ENCODE results near the gene FSD1L. TPM values are rescaled to one million over a fixed set of nuclear protein-coding genes. Genes with fewer than 3 reads are reported as not detected.

The FSD1L gene
- total and polyA plus RNA-seq, 2 experiments from 2014 or later, result 5.2 to 7.1 TPM

DNA sequence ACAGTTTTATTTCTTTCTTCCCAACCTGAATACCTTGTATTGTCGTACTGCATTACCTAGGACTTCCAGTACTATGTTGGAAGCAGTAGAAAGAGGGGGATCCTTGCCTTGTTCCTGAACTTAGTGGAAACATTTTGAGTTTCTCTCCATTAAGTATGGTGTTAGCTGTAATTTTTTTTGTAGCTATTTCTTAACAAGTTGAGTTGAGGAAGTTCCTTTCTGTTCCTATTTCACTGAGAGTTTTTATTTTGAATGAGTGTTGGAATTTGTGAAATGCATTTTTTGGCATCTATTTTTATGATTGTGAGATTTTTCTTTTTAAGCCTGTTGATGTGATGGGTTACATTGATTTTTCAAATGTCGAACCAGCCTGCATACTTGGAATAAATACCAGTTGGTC is 49.0 kb downstream of the FSD1L start:
- no peaks in the 10 kb centered on the region for H3K27me3 Mint-ChIP-seq (ENCODE audit: insufficient read depth, low read depth, poor library complexity)
- peaks cover 25% of the 10 kb centered on the region for H3K9me3 Mint-ChIP-seq
- Histone ChIP-seq H3K4me1 (ENCODE audit: insufficient read depth) (no peaks in the 10 kb centered on the region), H3K27me3 (ENCODE audit: insufficient read depth) (no peaks in the 10 kb centered on the region), H3K9me2 (ENCODE audit: insufficient read depth) (no peaks in the 10 kb centered on the region), H3K4me2 (no peak overlapping the region), H3K27ac (ENCODE audit: low read depth) (no peak overlapping the region), H2AFZ (no peak overlapping the region), H4K20me1 (replicated peaks; ENCODE audit: insufficient read depth) (no peaks in the 10 kb centered on the region), H3K4me3 (no peak overlapping the region), H3K36me3 (ENCODE audit: insufficient read depth) (no peaks in the 10 kb centered on the region), H3K79me2 (replicated peaks; ENCODE audit: insufficient read depth) (peaks cover 16% of the 10 kb centered on the region), H3F3A (replicated peaks; ENCODE audit: low read depth) (no peaks in the 10 kb centered on the region)
- no peak for ATAC-seq
- no peak for TF ChIP-seq POLR2AphosphoS5 (IDR thresholded peaks at IDR 0.05; ENCODE audit: low read depth)
- TF ChIP-seq JUNB (IDR thresholded peaks at IDR 0.05; ENCODE audit: unreplicated experiment), result no peak
- TF ChIP-seq ZNF331 (CRISPR knock-in tag; IDR thresholded peaks at IDR 0.05; ENCODE audit: low read depth), result no peak
- TF ChIP-seq, protein P1, sequence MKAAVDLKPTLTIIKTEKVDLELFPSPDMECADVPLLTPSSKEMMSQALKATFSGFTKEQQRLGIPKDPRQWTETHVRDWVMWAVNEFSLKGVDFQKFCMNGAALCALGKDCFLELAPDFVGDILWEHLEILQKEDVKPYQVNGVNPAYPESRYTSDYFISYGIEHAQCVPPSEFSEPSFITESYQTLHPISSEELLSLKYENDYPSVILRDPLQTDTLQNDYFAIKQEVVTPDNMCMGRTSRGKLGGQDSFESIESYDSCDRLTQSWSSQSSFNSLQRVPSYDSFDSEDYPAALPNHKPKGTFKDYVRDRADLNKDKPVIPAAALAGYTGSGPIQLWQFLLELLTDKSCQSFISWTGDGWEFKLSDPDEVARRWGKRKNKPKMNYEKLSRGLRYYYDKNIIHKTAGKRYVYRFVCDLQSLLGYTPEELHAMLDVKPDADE (IDR thresholded peaks at IDR 0.05), result no peak
- no peak for TF ChIP-seq EZH2 (IDR thresholded peaks at IDR 0.05; ENCODE audit: low read depth, unreplicated experiment)
- TF ChIP-seq NANOG (IDR thresholded peaks at IDR 0.05; ENCODE audit: borderline replicate concordance), result no peak
- TF ChIP-seq, protein P2, sequence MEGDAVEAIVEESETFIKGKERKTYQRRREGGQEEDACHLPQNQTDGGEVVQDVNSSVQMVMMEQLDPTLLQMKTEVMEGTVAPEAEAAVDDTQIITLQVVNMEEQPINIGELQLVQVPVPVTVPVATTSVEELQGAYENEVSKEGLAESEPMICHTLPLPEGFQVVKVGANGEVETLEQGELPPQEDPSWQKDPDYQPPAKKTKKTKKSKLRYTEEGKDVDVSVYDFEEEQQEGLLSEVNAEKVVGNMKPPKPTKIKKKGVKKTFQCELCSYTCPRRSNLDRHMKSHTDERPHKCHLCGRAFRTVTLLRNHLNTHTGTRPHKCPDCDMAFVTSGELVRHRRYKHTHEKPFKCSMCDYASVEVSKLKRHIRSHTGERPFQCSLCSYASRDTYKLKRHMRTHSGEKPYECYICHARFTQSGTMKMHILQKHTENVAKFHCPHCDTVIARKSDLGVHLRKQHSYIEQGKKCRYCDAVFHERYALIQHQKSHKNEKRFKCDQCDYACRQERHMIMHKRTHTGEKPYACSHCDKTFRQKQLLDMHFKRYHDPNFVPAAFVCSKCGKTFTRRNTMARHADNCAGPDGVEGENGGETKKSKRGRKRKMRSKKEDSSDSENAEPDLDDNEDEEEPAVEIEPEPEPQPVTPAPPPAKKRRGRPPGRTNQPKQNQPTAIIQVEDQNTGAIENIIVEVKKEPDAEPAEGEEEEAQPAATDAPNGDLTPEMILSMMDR (conservative IDR thresholded peaks at IDR 0.05; ENCODE audit: low read depth in 2 of 2), result no peak
- no peak for TF ChIP-seq CREB1 (CRISPR knock-in tag; IDR thresholded peaks at IDR 0.05; ENCODE audit: low read depth)
- peaks cover 42% of the 10 kb centered on the region for H3K36me3 Mint-ChIP-seq (ENCODE audit: low read depth)
- H3K4me3 Mint-ChIP-seq, result no peak overlapping the region
- no peak for DNase-seq (ENCODE audit: low spot score)
- H3K27ac Mint-ChIP-seq, result no peak overlapping the region
- H3K4me1 Mint-ChIP-seq, result peaks cover 4% of the 10 kb centered on the region; the same call in 1 of the 3 replicates

- H3K27ac Mint-ChIP-seq, result no peak overlapping the region
- no peak overlapping the region for H2AFZ ChIP-seq
- TF ChIP-seq, protein P3, sequence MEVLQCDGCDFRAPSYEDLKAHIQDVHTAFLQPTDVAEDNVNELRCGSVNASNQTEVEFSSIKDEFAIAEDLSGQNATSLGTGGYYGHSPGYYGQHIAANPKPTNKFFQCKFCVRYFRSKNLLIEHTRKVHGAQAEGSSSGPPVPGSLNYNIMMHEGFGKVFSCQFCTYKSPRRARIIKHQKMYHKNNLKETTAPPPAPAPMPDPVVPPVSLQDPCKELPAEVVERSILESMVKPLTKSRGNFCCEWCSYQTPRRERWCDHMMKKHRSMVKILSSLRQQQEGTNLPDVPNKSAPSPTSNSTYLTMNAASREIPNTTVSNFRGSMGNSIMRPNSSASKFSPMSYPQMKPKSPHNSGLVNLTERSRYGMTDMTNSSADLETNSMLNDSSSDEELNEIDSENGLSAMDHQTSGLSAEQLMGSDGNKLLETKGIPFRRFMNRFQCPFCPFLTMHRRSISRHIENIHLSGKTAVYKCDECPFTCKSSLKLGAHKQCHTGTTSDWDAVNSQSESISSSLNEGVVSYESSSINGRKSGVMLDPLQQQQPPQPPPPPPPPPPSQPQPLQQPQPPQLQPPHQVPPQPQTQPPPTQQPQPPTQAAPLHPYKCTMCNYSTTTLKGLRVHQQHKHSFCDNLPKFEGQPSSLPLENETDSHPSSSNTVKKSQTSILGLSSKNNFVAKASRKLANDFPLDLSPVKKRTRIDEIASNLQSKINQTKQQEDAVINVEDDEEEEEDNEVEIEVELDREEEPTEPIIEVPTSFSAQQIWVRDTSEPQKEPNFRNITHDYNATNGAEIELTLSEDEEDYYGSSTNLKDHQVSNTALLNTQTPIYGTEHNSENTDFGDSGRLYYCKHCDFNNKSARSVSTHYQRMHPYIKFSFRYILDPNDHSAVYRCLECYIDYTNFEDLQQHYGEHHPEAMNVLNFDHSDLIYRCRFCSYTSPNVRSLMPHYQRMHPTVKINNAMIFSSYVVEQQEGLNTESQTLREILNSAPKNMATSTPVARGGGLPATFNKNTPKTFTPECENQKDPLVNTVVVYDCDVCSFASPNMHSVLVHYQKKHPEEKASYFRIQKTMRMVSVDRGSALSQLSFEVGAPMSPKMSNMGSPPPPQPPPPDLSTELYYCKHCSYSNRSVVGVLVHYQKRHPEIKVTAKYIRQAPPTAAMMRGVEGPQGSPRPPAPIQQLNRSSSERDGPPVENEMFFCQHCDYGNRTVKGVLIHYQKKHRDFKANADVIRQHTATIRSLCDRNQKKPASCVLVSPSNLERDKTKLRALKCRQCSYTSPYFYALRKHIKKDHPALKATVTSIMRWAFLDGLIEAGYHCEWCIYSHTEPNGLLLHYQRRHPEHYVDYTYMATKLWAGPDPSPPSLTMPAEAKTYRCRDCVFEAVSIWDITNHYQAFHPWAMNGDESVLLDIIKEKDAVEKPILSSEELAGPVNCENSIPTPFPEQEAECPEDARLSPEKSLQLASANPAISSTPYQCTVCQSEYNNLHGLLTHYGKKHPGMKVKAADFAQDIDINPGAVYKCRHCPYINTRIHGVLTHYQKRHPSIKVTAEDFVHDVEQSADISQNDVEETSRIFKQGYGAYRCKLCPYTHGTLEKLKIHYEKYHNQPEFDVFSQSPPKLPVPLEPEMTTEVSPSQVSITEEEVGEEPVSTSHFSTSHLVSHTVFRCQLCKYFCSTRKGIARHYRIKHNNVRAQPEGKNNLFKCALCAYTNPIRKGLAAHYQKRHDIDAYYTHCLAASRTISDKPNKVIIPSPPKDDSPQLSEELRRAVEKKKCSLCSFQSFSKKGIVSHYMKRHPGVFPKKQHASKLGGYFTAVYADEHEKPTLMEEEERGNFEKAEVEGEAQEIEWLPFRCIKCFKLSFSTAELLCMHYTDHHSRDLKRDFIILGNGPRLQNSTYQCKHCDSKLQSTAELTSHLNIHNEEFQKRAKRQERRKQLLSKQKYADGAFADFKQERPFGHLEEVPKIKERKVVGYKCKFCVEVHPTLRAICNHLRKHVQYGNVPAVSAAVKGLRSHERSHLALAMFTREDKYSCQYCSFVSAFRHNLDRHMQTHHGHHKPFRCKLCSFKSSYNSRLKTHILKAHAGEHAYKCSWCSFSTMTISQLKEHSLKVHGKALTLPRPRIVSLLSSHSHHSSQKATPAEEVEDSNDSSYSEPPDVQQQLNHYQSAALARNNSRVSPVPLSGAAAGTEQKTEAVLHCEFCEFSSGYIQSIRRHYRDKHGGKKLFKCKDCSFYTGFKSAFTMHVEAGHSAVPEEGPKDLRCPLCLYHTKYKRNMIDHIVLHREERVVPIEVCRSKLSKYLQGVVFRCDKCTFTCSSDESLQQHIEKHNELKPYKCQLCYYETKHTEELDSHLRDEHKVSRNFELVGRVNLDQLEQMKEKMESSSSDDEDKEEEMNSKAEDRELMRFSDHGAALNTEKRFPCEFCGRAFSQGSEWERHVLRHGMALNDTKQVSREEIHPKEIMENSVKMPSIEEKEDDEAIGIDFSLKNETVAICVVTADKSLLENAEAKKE (CRISPR knock-in tag; IDR thresholded peaks at IDR 0.05), result no peak
- TF ChIP-seq CREB1 (CRISPR knock-in tag; IDR thresholded peaks at IDR 0.05; ENCODE audit: low read depth) (no peak), EZH2phosphoT487 (IDR thresholded peaks at IDR 0.05; ENCODE audit: unreplicated experiment) (no peak)
- TF ChIP-seq, protein P2 (conservative IDR thresholded peaks at IDR 0.05; ENCODE audit: low read depth in 2 of 2), result no peak
Measured at GRCh38 chr9:105497704-105498103, 49.9 kb downstream of the FSD1L start.

More at GRCh38 chr9:105497704-105498103, 49.9 kb downstream of the FSD1L start:
- Histone ChIP-seq H3K9me2 (ENCODE audit: insufficient read depth) (no peaks in the 10 kb centered on the region), H3K36me3 (ENCODE audit: insufficient read depth) (no peaks in the 10 kb centered on the region), H3K4me2 (no peak overlapping the region), H4K20me1 (replicated peaks; ENCODE audit: insufficient read depth) (no peaks in the 10 kb centered on the region), H3K79me2 (replicated peaks; ENCODE audit: insufficient read depth) (peaks cover 9% of the 10 kb centered on the region), H3F3A (replicated peaks; ENCODE audit: low read depth) (no peaks in the 10 kb centered on the region), H3K4me3 (no peak overlapping the region), H3K27me3 (ENCODE audit: insufficient read depth) (no peaks in the 10 kb centered on the region), H3K27ac (ENCODE audit: low read depth) (no peak overlapping the region), H3K4me1 (ENCODE audit: insufficient read depth) (no peaks in the 10 kb centered on the region)
- ATAC-seq (no peak), DNase-seq (ENCODE audit: low spot score) (no peak)
- Mint-ChIP-seq H3K4me3 (no peak overlapping the region), H3K9me3 (peaks cover 25% of the 10 kb centered on the region), H3K36me3 (ENCODE audit: low read depth) (peaks cover 33% of the 10 kb centered on the region), H3K4me1 (peaks cover 4% of the 10 kb centered on the region; the same call in 1 of the 3 replicates), H3K27me3 (ENCODE audit: insufficient read depth, low read depth, poor library complexity) (no peaks in the 10 kb centered on the region)
